Caco-2 (cell line): Measurements from ENCODE around the gene AATK. TPM values are rescaled to one million over a fixed set of nuclear protein-coding genes. Genes with fewer than 3 reads are reported as not detected.

Experiments
- BruUV-seq: library from RNA; stranded (reverse); fragments of 400-500 nt; replicated peaks from 2 replicates; lab custom pipeline; 2021; lab: Mats Ljungman, UMichigan
- CTCF ChIA-PET: fragments of 300-600 bp; sonication (Branson Sonifier 250); formaldehyde crosslinking; loops from one replicate; lab custom pipeline; 2022; ENCODE audit warnings: antibody characterized with exemption; lab: Charles Lee
- POLR2A ChIA-PET: fragments of 300-600 bp; sonication (Branson Sonifier 250); formaldehyde crosslinking; loops from one replicate; lab custom pipeline; 2022; ENCODE audit warnings: antibody characterized with exemption; lab: Charles Lee
- DNase-seq, 2 experiments: peaks; one replicate each; pipeline versions ENCODE4 v3.0.0 to v3.0.0-alpha.2; 2020 to 2022
- H3K27me3 ChIP-seq: replicated peaks from 2 replicates; pipeline ENCODE4 v1.6.0; 2011; ENCODE audit warnings: low read length; ENCODE audit not compliant: control insufficient read depth, insufficient read depth
- H3K36me3 ChIP-seq: 2 replicates; pipeline ENCODE4 v1.5.1; 2011; ENCODE audit warnings: low read length; ENCODE audit not compliant: control insufficient read depth, insufficient read depth
- H3K4me1 ChIP-seq: fragments of 250-450 bp; sonication (Bioruptor Pico); 2 replicates; pipeline ENCODE4 v1.5.1; 2020; ENCODE audit warnings: mild to moderate bottlenecking
- H3K4me3 ChIP-seq: 2 replicates; pipeline ENCODE4 v1.5.1; 2011; ENCODE audit warnings: low read depth, mild to moderate bottlenecking, control low read depth, low read length
- H3K9me3 ChIP-seq: fragments of 250-450 bp; sonication (Bioruptor Pico); 2 replicates; pipeline ENCODE4 v1.5.1; 2020; ENCODE audit warnings: mild to moderate bottlenecking, moderate library complexity
- H3K27ac Mint-ChIP-seq: one replicate; pipeline ENCODE4 v1.8.0; 2022; ENCODE audit warnings: mixed read lengths; ENCODE audit not compliant: unreplicated experiment
- H3K27me3 Mint-ChIP-seq: one replicate; pipeline ENCODE4 v1.8.0; 2022; ENCODE audit warnings: mixed read lengths; ENCODE audit not compliant: insufficient read depth, unreplicated experiment
- H3K36me3 Mint-ChIP-seq: one replicate; pipeline ENCODE4 v1.8.0; 2022; ENCODE audit warnings: mild to moderate bottlenecking, mixed read lengths; ENCODE audit not compliant: insufficient read depth, unreplicated experiment
- H3K4me1 Mint-ChIP-seq: one replicate; pipeline ENCODE4 v1.8.0; 2022; ENCODE audit warnings: low read depth, mixed read lengths; ENCODE audit not compliant: unreplicated experiment
- H3K4me3 Mint-ChIP-seq: one replicate; pipeline ENCODE4 v1.8.0; 2022; ENCODE audit warnings: mild to moderate bottlenecking, moderate library complexity, mixed read lengths; ENCODE audit not compliant: unreplicated experiment
- H3K9me3 Mint-ChIP-seq: one replicate; pipeline ENCODE4 v1.8.0; 2022; ENCODE audit warnings: mixed read lengths; ENCODE audit not compliant: unreplicated experiment
- CTCF ChIP-seq, 2 experiments: fragments of 200-600 bp in 1 of 2; IDR thresholded peaks; 1 replicate in 1 of 2; 2 replicates in 1 of 2; pipeline versions ENCODE4 v1.5.1 to v1.8.0; 2011 to 2022; ENCODE audit warnings: antibody characterized with exemption in 1 of 2, control low read depth in 1 of 2, inconsistent platforms in 1 of 2, low read depth in 1 of 2, low read length in 1 of 2, mild to moderate bottlenecking in 1 of 2, moderate library complexity in 1 of 2; ENCODE audit not compliant: insufficient read depth in 1 of 2, severe bottlenecking in 1 of 2, unreplicated experiment in 1 of 2
- intact Hi-C: fragments of 100-400 bp; cut with micrococcal nuclease; formaldehyde crosslinking; loops from one replicate; pipeline ENCODE4 v1.10.0; 2022; ENCODE audit not compliant: unreplicated experiment
- total RNA-seq: library from RNA; stranded (reverse); gene quantifications from 2 replicates; pipeline ENCODE4 v1.2.3, GENCODE V29; 2022

AATK gene
- total RNA-seq, 1 experiment from 2014 or later, result 26.6 TPM

DNA sequence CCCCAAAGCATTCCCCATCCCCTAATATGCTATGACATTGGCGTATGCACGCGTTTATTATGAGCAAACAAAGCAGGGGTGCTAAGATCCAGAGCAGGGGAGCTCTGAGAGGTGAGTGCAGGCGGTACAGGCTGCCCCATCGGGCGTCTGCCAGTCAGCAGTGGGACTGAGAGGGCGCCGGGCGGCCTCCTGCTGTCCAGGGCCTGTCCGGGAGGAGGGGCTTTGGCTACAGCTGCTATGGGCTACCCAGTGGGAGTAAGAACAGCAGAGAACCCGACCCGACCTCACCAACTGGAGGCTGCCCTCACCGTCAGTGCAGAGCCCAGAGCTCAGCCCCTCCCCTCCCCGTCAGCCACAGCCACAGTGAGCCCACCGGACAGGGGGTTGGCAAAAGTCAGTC lies 18.5 kb upstream of the AATK start:
- Histone ChIP-seq H3K4me1 (no peaks in the 10 kb centered on the region), H3K27me3 (no peaks in the 10 kb centered on the region), H3K9me3 (no peaks in the 10 kb centered on the region), H3K36me3 (no peaks in the 10 kb centered on the region), H3K4me3 (no peak overlapping the region)
- H3K4me1 Mint-ChIP-seq, result no peaks in the 10 kb centered on the region
- no TSS peak for BruUV-seq
- ChIA-PET CTCF (no interaction called here), POLR2A (no interaction called here)
- no peak for TF ChIP-seq CTCF (IDR thresholded peaks at IDR 0.05; ENCODE audit: insufficient read depth in 1 of 2, low read depth in 1 of 2, low read length in 1 of 2, severe bottlenecking in 1 of 2, unreplicated experiment in 1 of 2)
- H3K36me3 Mint-ChIP-seq, result no peaks in the 10 kb centered on the region
- DNase-seq, result no peak
- intact Hi-C loops, result no loop called here
- no peak overlapping the region for H3K4me3 Mint-ChIP-seq
- no peaks in the 10 kb centered on the region for H3K27me3 Mint-ChIP-seq
- H3K9me3 Mint-ChIP-seq, result no peaks in the 10 kb centered on the region
- no peak overlapping the region for H3K27ac Mint-ChIP-seq

DNA sequence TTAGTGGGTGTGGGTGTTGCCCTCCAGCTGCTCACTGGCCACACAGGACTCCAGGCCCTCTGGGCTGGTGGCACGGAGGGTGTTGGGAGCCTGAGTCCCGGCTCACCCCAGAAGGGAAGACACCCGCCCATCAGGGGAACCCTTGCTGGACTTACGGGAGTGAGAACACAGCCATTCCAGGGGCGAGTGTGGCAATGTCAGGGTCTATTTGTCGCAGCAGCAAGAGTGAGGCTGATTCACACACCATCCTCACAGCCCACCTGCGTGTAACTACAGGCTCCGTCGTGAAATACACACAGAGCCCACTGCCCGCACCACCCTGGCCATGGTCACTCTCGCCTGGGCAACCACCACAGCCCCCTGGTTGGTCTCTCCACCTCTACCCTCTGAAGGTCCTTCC lies 17.8 kb upstream of the AATK start:
- H3K27me3 ChIP-seq, result no peaks in the 10 kb centered on the region
- no peaks in the 10 kb centered on the region for H3K9me3 ChIP-seq
- Mint-ChIP-seq H3K9me3 (no peaks in the 10 kb centered on the region), H3K36me3 (no peaks in the 10 kb centered on the region), H3K4me3 (no peak overlapping the region), H3K27ac (no peak overlapping the region), H3K4me1 (no peaks in the 10 kb centered on the region), H3K27me3 (no peaks in the 10 kb centered on the region)
- H3K4me3 ChIP-seq, result no peak overlapping the region
- intact Hi-C loops, result no loop called here
- H3K36me3 ChIP-seq, result no peaks in the 10 kb centered on the region
- H3K4me1 ChIP-seq, result no peaks in the 10 kb centered on the region
- CTCF ChIA-PET, result no interaction called here
- POLR2A ChIA-PET, result no interaction called here
- no TSS peak for BruUV-seq
- TF ChIP-seq CTCF (IDR thresholded peaks at IDR 0.05; ENCODE audit: insufficient read depth in 1 of 2, low read depth in 1 of 2, low read length in 1 of 2, severe bottlenecking in 1 of 2, unreplicated experiment in 1 of 2), result no peak
- DNase-seq, result no peak

DNA sequence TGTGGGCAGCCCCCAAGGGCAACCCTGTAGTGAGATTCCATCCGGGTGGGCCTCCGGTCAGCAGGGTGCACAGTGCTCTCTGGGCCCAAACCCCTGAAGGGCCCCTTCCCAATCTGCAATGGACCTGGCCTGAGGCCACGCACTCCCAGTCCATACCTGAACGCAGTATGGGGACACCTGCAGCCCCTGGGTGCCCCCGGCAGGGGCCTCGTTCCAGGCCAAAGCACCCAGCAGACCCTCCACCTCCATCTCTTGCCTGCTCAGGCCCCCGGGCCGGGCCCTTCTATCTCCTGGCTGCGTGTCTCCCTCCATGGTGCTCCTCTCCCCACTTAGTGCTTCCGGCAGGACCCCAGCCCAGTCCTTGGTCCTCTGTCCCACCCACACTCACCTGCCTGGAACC lies 17.3 kb upstream of the AATK start:
- Histone ChIP-seq H3K36me3 (no peaks in the 10 kb centered on the region), H3K4me3 (no peak overlapping the region), H3K27me3 (no peaks in the 10 kb centered on the region), H3K9me3 (no peaks in the 10 kb centered on the region), H3K4me1 (no peaks in the 10 kb centered on the region)
- H3K4me1 Mint-ChIP-seq, result no peaks in the 10 kb centered on the region
- TF ChIP-seq CTCF (IDR thresholded peaks at IDR 0.05; ENCODE audit: insufficient read depth in 1 of 2, low read depth in 1 of 2, low read length in 1 of 2, severe bottlenecking in 1 of 2, unreplicated experiment in 1 of 2), result no peak
- BruUV-seq, result no TSS peak
- CTCF ChIA-PET, result no interaction called here
- intact Hi-C loops, result no loop called here
- no peak overlapping the region for H3K4me3 Mint-ChIP-seq
- peak overlapping the region; percentile 18 for H3K27ac Mint-ChIP-seq
- POLR2A ChIA-PET, result no interaction called here
- no peaks in the 10 kb centered on the region for H3K36me3 Mint-ChIP-seq
- no peaks in the 10 kb centered on the region for H3K27me3 Mint-ChIP-seq
- no peak for DNase-seq
- H3K9me3 Mint-ChIP-seq, result no peaks in the 10 kb centered on the region
